Middle frontal gyrus (tissue), 1 donor: ENCODE results near the gene ZDHHC14.
"Not testable (repeated sequence)": the region's sequence is repeated elsewhere in the genome, so short reads cannot be mapped to it uniquely, and the experiment has no call there.

Experiments
- DNase-seq: peaks from one replicate; pipeline ENCODE4 v3.0.0-alpha.2; 2015; ENCODE audit warnings: low spot score; ENCODE audit errors: extremely low spot score

The ZDHHC14 gene

GRCh38 chr6:157380779-157381561, at the start of gene ZDHHC14:
Gene ZDHHC14 (plus strand): TSS chr6:157381190.
- peak; percentile 85 for DNase-seq

- DNase-seq: no peak
These were observed 48.2 kb upstream of the ZDHHC14 start for GRCh38 chr6:157332813-157333212.

GRCh38 chr6:157333537-157333936, 47.5 kb upstream of the ZDHHC14 start:
- no peak for DNase-seq

GRCh38 chr6:157333956-157334355, 47.0 kb upstream of the ZDHHC14 start:
- no peak for DNase-seq

GRCh38 chr6:157335829-157336228, 45.2 kb upstream of the ZDHHC14 start:
- DNase-seq: no peak

- not testable (repeated sequence) for DNase-seq
These were observed 43.7 kb upstream of the ZDHHC14 start for GRCh38 chr6:157337276-157337675.

GRCh38 chr6:157337751-157338150, 43.2 kb upstream of the ZDHHC14 start:
- no peak for DNase-seq

GRCh38 chr6:157339432-157339831, 41.6 kb upstream of the ZDHHC14 start:
- DNase-seq: no peak

GRCh38 chr6:157343732-157344131, 37.3 kb upstream of the ZDHHC14 start:
- no peak for DNase-seq

- DNase-seq: no peak
These were observed 34.6 kb upstream of the ZDHHC14 start for GRCh38 chr6:157346373-157346772.

- DNase-seq: no peak
These were observed 22.7 kb upstream of the ZDHHC14 start for GRCh38 chr6:157358287-157358686.

- DNase-seq: no peak
These were observed 19.1 kb upstream of the ZDHHC14 start for GRCh38 chr6:157361886-157362285.

GRCh38 chr6:157364705-157365104, 16.3 kb upstream of the ZDHHC14 start:
- no peak for DNase-seq

GRCh38 chr6:157366648-157367047, 14.3 kb upstream of the ZDHHC14 start:
- no peak for DNase-seq

GRCh38 chr6:157368359-157369049, 12.5 kb upstream of the ZDHHC14 start:
- DNase-seq: no peak

GRCh38 chr6:157370755-157371154, 10.2 kb upstream of the ZDHHC14 start:
- no peak for DNase-seq

GRCh38 chr6:157372501-157373280, 8.3 kb upstream of the ZDHHC14 start:
- DNase-seq: no peak

- DNase-seq: no peak
These were observed 6.0 kb upstream of the ZDHHC14 start for GRCh38 chr6:157374889-157375443.

- no peak for DNase-seq
These were observed 4.7 kb upstream of the ZDHHC14 start for GRCh38 chr6:157376241-157376640.

GRCh38 chr6:157376706-157377230, 4.2 kb upstream of the ZDHHC14 start:
- DNase-seq: no peak

GRCh38 chr6:157379656-157380457, 1.1 kb upstream of the ZDHHC14 start:
- DNase-seq: peak; percentile 89
